ENCODE data around the gene SOST.

DNA sequence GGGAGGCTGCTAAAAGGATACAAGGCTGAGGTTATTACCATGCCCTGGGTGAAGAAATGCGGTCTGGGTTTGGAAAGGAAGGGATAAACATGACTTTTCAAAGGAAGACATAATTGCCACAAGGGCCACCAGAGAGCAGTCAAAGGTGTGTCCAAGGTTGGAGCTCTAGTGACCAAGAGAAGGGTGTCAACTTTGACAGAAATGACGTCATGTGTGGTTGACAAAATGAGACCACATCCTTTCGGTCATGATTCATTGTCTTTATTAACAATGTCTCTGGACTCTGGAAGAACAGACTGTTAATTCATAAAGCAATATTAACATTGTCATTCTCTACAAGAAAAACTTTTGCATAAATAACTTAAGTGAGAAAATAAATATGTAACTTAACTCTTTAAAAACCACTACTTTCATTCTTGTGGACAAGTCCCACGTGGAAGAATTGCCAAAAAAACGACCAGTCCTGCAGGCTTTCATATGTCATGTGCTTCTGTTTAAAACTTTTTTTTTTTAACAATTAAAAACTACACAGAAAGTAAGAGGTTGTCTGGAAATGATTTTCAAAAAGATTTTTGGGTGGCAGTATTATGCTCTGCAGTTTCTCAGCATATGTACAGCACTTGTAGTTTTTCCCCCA lies 5.0 kb downstream of the SOST start:
- TF ChIP-seq, protein P1, sequence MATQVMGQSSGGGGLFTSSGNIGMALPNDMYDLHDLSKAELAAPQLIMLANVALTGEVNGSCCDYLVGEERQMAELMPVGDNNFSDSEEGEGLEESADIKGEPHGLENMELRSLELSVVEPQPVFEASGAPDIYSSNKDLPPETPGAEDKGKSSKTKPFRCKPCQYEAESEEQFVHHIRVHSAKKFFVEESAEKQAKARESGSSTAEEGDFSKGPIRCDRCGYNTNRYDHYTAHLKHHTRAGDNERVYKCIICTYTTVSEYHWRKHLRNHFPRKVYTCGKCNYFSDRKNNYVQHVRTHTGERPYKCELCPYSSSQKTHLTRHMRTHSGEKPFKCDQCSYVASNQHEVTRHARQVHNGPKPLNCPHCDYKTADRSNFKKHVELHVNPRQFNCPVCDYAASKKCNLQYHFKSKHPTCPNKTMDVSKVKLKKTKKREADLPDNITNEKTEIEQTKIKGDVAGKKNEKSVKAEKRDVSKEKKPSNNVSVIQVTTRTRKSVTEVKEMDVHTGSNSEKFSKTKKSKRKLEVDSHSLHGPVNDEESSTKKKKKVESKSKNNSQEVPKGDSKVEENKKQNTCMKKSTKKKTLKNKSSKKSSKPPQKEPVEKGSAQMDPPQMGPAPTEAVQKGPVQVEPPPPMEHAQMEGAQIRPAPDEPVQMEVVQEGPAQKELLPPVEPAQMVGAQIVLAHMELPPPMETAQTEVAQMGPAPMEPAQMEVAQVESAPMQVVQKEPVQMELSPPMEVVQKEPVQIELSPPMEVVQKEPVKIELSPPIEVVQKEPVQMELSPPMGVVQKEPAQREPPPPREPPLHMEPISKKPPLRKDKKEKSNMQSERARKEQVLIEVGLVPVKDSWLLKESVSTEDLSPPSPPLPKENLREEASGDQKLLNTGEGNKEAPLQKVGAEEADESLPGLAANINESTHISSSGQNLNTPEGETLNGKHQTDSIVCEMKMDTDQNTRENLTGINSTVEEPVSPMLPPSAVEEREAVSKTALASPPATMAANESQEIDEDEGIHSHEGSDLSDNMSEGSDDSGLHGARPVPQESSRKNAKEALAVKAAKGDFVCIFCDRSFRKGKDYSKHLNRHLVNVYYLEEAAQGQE (IDR thresholded peaks at IDR 0.05; ENCODE audit: insufficient read depth in 1 of 2, low read depth in 2 of 2, low read length in 1 of 2) = no peak
- TF ChIP-seq, protein P2, sequence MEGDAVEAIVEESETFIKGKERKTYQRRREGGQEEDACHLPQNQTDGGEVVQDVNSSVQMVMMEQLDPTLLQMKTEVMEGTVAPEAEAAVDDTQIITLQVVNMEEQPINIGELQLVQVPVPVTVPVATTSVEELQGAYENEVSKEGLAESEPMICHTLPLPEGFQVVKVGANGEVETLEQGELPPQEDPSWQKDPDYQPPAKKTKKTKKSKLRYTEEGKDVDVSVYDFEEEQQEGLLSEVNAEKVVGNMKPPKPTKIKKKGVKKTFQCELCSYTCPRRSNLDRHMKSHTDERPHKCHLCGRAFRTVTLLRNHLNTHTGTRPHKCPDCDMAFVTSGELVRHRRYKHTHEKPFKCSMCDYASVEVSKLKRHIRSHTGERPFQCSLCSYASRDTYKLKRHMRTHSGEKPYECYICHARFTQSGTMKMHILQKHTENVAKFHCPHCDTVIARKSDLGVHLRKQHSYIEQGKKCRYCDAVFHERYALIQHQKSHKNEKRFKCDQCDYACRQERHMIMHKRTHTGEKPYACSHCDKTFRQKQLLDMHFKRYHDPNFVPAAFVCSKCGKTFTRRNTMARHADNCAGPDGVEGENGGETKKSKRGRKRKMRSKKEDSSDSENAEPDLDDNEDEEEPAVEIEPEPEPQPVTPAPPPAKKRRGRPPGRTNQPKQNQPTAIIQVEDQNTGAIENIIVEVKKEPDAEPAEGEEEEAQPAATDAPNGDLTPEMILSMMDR (IDR thresholded peaks at IDR 0.05) = no peak
- TF ChIP-seq TCF7L2 (IDR thresholded peaks at IDR 0.05; ENCODE audit: low read depth, low read length) = no peak
